Measurements from ENCODE around the gene COLQ. TPM values are rescaled to one million over a fixed set of nuclear protein-coding genes. Genes with fewer than 3 reads are reported as not detected.

Gene COLQ
- total RNA-seq, 1 experiment from 2014 or later: 0.44 TPM

- H3K27ac Mint-ChIP-seq (ENCODE audit: low read depth, unreplicated experiment): no peak overlapping the region
- CTCF ChIA-PET: no interaction called here
- no peak for DNase-seq (ENCODE audit: unreplicated experiment)
- H3K27me3 Mint-ChIP-seq (ENCODE audit: insufficient read depth, unreplicated experiment): no peaks in the 10 kb centered on the region
- H3K4me1 Mint-ChIP-seq (ENCODE audit: insufficient read depth, unreplicated experiment): no peaks in the 10 kb centered on the region
- BruUV-seq (replicated peaks): no TSS peak
- H3K36me3 Mint-ChIP-seq (ENCODE audit: insufficient read depth, unreplicated experiment): no peaks in the 10 kb centered on the region
- H3K9me3 Mint-ChIP-seq (ENCODE audit: unreplicated experiment): no peaks in the 10 kb centered on the region
- H3K4me3 Mint-ChIP-seq (ENCODE audit: unreplicated experiment): no peak overlapping the region
- no peak for TF ChIP-seq CTCF (IDR thresholded peaks at IDR 0.05; ENCODE audit: unreplicated experiment)
- POLR2A ChIA-PET: no interaction called here
- intact Hi-C loops (cut with micrococcal nuclease): no loop called here
Measured at GRCh38 chr3:15452961-15453360, 68.5 kb downstream of the COLQ start.

GRCh38 chr3:15452156-15452555 is 69.3 kb downstream of the COLQ start:
- no peak for TF ChIP-seq CTCF (IDR thresholded peaks at IDR 0.05; ENCODE audit: unreplicated experiment)
- intact Hi-C loops (cut with micrococcal nuclease): no loop called here
- Mint-ChIP-seq H3K4me3 (ENCODE audit: unreplicated experiment) (no peak overlapping the region), H3K27ac (ENCODE audit: low read depth, unreplicated experiment) (no peak overlapping the region), H3K27me3 (ENCODE audit: insufficient read depth, unreplicated experiment) (no peaks in the 10 kb centered on the region), H3K4me1 (ENCODE audit: insufficient read depth, unreplicated experiment) (no peaks in the 10 kb centered on the region), H3K36me3 (ENCODE audit: insufficient read depth, unreplicated experiment) (no peaks in the 10 kb centered on the region), H3K9me3 (ENCODE audit: unreplicated experiment) (no peaks in the 10 kb centered on the region)
- CTCF ChIA-PET: no interaction called here
- BruUV-seq (replicated peaks): no TSS peak
- no peak for DNase-seq (ENCODE audit: unreplicated experiment)
- POLR2A ChIA-PET: no interaction called here

- Mint-ChIP-seq H3K27ac (ENCODE audit: low read depth, unreplicated experiment) (no peak overlapping the region), H3K4me3 (ENCODE audit: unreplicated experiment) (no peak overlapping the region), H3K36me3 (ENCODE audit: insufficient read depth, unreplicated experiment) (peaks cover 2% of the 10 kb centered on the region), H3K27me3 (ENCODE audit: insufficient read depth, unreplicated experiment) (no peaks in the 10 kb centered on the region), H3K4me1 (ENCODE audit: insufficient read depth, unreplicated experiment) (no peaks in the 10 kb centered on the region), H3K9me3 (ENCODE audit: unreplicated experiment) (no peaks in the 10 kb centered on the region)
- BruUV-seq (replicated peaks): no TSS peak
- POLR2A ChIA-PET: no interaction called here
- CTCF ChIA-PET: no interaction called here
- intact Hi-C loops (cut with micrococcal nuclease): no loop called here
- DNase-seq (ENCODE audit: unreplicated experiment): no peak
- TF ChIP-seq CTCF (IDR thresholded peaks at IDR 0.05; ENCODE audit: unreplicated experiment): no peak
Measured at GRCh38 chr3:15451216-15452113, 70.0 kb downstream of the COLQ start.

- ChIA-PET CTCF (interaction anchor here (0.6 kb wide), 1 partner anchor 12 kb away, joined by 3 read pairs; no protein-coding TSS in a partner anchor), POLR2A (no interaction called here)
- peaks cover 7% of the 10 kb centered on the region for H3K36me3 Mint-ChIP-seq (ENCODE audit: insufficient read depth, unreplicated experiment)
- H3K27me3 Mint-ChIP-seq (ENCODE audit: insufficient read depth, unreplicated experiment): no peaks in the 10 kb centered on the region
- DNase-seq (ENCODE audit: unreplicated experiment): no peak
- H3K4me3 Mint-ChIP-seq (ENCODE audit: unreplicated experiment): no peak overlapping the region
- BruUV-seq (replicated peaks): no TSS peak
- H3K27ac Mint-ChIP-seq (ENCODE audit: low read depth, unreplicated experiment): no peak overlapping the region
- TF ChIP-seq CTCF (IDR thresholded peaks at IDR 0.05; ENCODE audit: unreplicated experiment): no peak
- no peaks in the 10 kb centered on the region for H3K9me3 Mint-ChIP-seq (ENCODE audit: unreplicated experiment)
- no peaks in the 10 kb centered on the region for H3K4me1 Mint-ChIP-seq (ENCODE audit: insufficient read depth, unreplicated experiment)
- intact Hi-C loops (cut with micrococcal nuclease): no loop called here
Measured at GRCh38 chr3:15450438-15451215, 70.9 kb downstream of the COLQ start.
